GM13976 (cell line): Measurements from ENCODE around the gene ZDHHC14.

Experiments
- DNase-seq: peaks from one replicate; pipeline ENCODE4 v3.0.0; 2012; ENCODE audit warnings: low spot score
- CTCF ChIP-seq: IDR thresholded peaks from 2 replicates; pipeline ENCODE4 v1.5.1; 2012; ENCODE audit warnings: borderline replicate concordance, mild to moderate bottlenecking; ENCODE audit not compliant: insufficient read depth; ENCODE audit errors: extremely low read depth, missing control alignments, control extremely low read depth
- in situ Hi-C: fragments of 300-500 bp; cut with MboI; formaldehyde crosslinking; loops from one replicate; pipeline ENCODE4 v1.12.0; 2022; ENCODE audit warnings: low sequenced_read_pairs, mixed read lengths, inconsistent platforms; ENCODE audit not compliant: unreplicated experiment

ZDHHC14 gene

GRCh38 chr6:157659536-157660271 lies 278.7 kb downstream of the ZDHHC14 start:
- in situ Hi-C loops: loop anchor here (10.0 kb wide), 1 partner anchor 345 kb away; no protein-coding TSS in a partner anchor
- TF ChIP-seq CTCF: no peak
- no peak for DNase-seq

GRCh38 chr6:157660414-157660813 lies 279.4 kb downstream of the ZDHHC14 start:
- DNase-seq: no peak
- in situ Hi-C loops: loop anchor here (10.0 kb wide), 1 partner anchor 346 kb away; no protein-coding TSS in a partner anchor

GRCh38 chr6:157661652-157662051 lies 280.7 kb downstream of the ZDHHC14 start:
- no peak for DNase-seq
- no peak for TF ChIP-seq CTCF
- in situ Hi-C loops: loop anchor here (10.0 kb wide), 1 partner anchor 347 kb away; no protein-coding TSS in a partner anchor

More at GRCh38 chr6:157660414-157660813, 279.4 kb downstream of the ZDHHC14 start:
- TF ChIP-seq CTCF: no peak

GRCh38 chr6:157663261-157663660 lies 282.3 kb downstream of the ZDHHC14 start:
- DNase-seq: no peak
- no peak for TF ChIP-seq CTCF
- in situ Hi-C loops: loop anchor here (10.0 kb wide), 1 partner anchor 348 kb away; no protein-coding TSS in a partner anchor

DNA sequence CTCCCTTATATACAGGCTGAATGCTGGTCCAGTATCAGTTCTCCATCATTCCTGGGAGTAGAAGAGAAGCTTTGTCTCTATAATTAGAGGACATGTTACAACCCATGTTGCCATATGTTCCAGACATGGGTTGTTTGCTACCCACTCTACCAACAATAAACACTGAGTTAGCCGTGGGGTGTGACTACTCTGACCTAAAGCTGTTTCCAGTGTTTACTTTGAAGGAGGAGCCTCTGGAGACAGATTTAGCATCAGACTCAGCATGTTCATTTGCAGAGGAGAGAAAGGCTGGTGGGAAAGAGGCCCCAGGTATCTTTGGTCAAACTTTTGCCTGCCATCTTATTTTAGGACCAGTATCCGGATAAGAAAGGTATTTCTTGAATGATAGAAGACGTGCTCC lies 284.2 kb downstream of the ZDHHC14 start:
- no peak for DNase-seq
- TF ChIP-seq CTCF: no peak
- in situ Hi-C loops: loop anchor here (10.0 kb wide), 1 partner anchor 350 kb away; no protein-coding TSS in a partner anchor

DNA sequence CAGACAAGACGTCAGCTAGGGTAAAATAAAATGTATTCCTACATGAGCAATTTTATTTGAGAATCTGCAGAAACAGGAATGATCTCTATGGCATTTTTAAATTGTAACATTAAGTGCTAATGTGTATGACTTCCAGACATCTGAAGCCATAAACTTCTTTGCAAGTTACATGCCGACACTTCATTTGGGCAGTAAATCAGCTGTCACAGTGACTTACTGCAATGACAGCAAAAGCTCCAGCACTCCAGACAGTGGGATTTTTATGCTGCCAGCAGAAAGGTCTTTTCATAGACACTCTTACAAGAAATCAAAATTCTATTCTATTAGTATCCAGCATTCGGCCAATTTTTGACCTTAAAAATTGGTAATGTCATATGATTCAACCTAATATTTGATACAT lies 285.7 kb downstream of the ZDHHC14 start:
- in situ Hi-C loops: loop anchor here (10.0 kb wide), 1 partner anchor 352 kb away; no protein-coding TSS in a partner anchor

More for the DNA sequence above, 285.7 kb downstream of the ZDHHC14 start:
- no peak for DNase-seq
- TF ChIP-seq CTCF: no peak
